Thoracic aorta (tissue), 2 donors: ENCODE data around the gene BTBD8. TPM values are rescaled to one million over a fixed set of nuclear protein-coding genes. Genes with fewer than 3 reads are reported as not detected.

Source experiments
- ATAC-seq: fragments of 150-250 bp; one replicate; pipeline ENCODE4 v1.8.0; 2017; ENCODE audit warnings: low read depth; ENCODE audit not compliant: insufficient number of reproducible peaks, low FRiP score
- DNase-seq: peaks from one replicate; pipeline ENCODE4 v3.0.0-alpha.2; 2020; ENCODE audit warnings: low spot score
- H3K27ac ChIP-seq, 2 donors: fragments of 200-600 bp; sonication (generic); 1 replicate in 1 of 2; 2 replicates in 1 of 2; pipeline ENCODE4 v1.5.1; 2016; ENCODE audit warnings: mild to moderate bottlenecking in 2 of 2, moderate library complexity in 2 of 2
- H3K27me3 ChIP-seq: fragments of 200-600 bp; sonication (generic); replicated peaks from 2 replicates; pipeline ENCODE4 v1.6.0; 2016; ENCODE audit warnings: mild to moderate bottlenecking; ENCODE audit not compliant: insufficient read depth
- H3K36me3 ChIP-seq: fragments of 200-600 bp; sonication (generic); one replicate; pipeline ENCODE4 v1.5.1; 2016
- H3K4me1 ChIP-seq, 2 donors: fragments of 200-600 bp; sonication (generic); 1 replicate in 1 of 2; 2 replicates in 1 of 2; pipeline versions ENCODE4 v1.5.1 to v1.6.0; 2016; ENCODE audit warnings: low read depth in 2 of 2, mild to moderate bottlenecking in 1 of 2; ENCODE audit not compliant: control insufficient read depth in 1 of 2
- H3K4me3 ChIP-seq: fragments of 200-600 bp; sonication (generic); 2 replicates; pipeline ENCODE4 v1.5.1; 2016; ENCODE audit warnings: mild to moderate bottlenecking
- H3K9me3 ChIP-seq: fragments of 200-600 bp; sonication (generic); 2 replicates; pipeline ENCODE4 v1.5.1; 2016
- CTCF ChIP-seq: fragments of 200-600 bp; sonication (generic); IDR thresholded peaks from one replicate; pipeline ENCODE4 v1.5.1; 2019; ENCODE audit warnings: antibody characterized with exemption
- total RNA-seq, 2 donors: library from RNA; depleted of rRNA; stranded (reverse); fragments of >200 nt; gene quantifications; one replicate each; pipeline versions ENCODE4 v1.1.0 to v1.2.3, GENCODE V29; 2016

BTBD8 gene
- total RNA-seq, 2 donors from 2014 or later: 3.8 to 12.9 TPM

DNA sequence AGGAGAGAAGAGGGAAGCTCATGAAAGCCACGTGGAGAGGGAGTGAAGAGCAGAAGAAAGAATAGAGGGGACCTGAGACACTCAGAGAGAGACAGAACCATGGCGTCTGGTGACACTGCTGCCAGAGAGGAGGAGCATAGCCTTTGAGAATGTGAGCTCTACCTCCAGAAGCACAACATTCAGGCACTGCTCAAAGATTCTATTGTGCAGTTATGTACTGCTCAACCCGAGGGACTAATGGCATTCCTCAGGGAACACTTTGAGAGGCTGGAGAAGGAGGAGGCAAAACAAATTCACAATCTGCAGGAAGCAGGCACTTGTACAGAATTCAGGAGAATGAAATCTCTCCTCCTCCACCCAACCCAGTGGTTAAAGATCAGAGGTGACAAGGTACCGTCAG lies 45.1 kb downstream of the BTBD8 start:
- ATAC-seq (no peak), DNase-seq (no peak)
- Histone ChIP-seq H3K9me3 (no peaks in the 10 kb centered on the region), H3K36me3 (no peaks in the 10 kb centered on the region), H3K4me1 (no peaks in the 10 kb centered on the region), H3K27me3 (no peaks in the 10 kb centered on the region), H3K27ac (no peak overlapping the region), H3K4me3 (no peak overlapping the region)
- TF ChIP-seq CTCF: no peak

DNA sequence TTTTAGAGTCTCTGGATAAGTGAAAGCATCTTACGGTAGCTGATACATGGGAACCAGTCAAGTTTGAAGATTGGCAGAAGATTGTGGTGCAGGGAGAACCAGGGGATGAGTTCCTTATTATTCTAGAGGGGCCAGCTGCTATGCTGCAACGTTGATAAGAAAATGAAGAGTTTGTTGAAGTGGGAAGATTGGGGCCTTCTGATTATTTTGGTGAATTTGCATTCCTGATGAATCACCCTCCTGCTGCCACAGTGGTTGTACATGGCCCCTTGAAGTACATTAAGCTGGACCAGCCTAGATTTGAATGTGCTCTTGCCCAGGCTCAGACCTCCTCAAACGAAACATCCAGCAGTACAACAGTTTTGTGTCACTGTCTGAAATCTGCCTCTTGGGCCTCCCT lies 45.9 kb downstream of the BTBD8 start:
- H3K9me3 ChIP-seq: no peaks in the 10 kb centered on the region
- DNase-seq (no peak), ATAC-seq (no peak)
- peaks cover 4% of the 10 kb centered on the region for H3K36me3 ChIP-seq
- H3K4me1 ChIP-seq: no peaks in the 10 kb centered on the region
- TF ChIP-seq CTCF: no peak
- no peak overlapping the region for H3K27ac ChIP-seq
- no peak overlapping the region for H3K4me3 ChIP-seq
- no peaks in the 10 kb centered on the region for H3K27me3 ChIP-seq

- Histone ChIP-seq H3K27me3 (no peaks in the 10 kb centered on the region), H3K4me1 (no peaks in the 10 kb centered on the region), H3K27ac (no peak overlapping the region), H3K9me3 (no peaks in the 10 kb centered on the region), H3K4me3 (no peak overlapping the region), H3K36me3 (peaks cover 4% of the 10 kb centered on the region)
- TF ChIP-seq CTCF: no peak
- DNase-seq (no peak), ATAC-seq (no peak)
These were observed 54.2 kb downstream of the BTBD8 start for GRCh38 chr1:92134331-92134730.

GRCh38 chr1:92136341-92136740 lies 56.2 kb downstream of the BTBD8 start:
- Histone ChIP-seq H3K4me1 (no peaks in the 10 kb centered on the region), H3K27ac (no peak overlapping the region), H3K36me3 (no peaks in the 10 kb centered on the region), H3K9me3 (no peaks in the 10 kb centered on the region), H3K4me3 (no peak overlapping the region), H3K27me3 (no peaks in the 10 kb centered on the region)
- no peak for ATAC-seq
- no peak for TF ChIP-seq CTCF
- DNase-seq: no peak

DNA sequence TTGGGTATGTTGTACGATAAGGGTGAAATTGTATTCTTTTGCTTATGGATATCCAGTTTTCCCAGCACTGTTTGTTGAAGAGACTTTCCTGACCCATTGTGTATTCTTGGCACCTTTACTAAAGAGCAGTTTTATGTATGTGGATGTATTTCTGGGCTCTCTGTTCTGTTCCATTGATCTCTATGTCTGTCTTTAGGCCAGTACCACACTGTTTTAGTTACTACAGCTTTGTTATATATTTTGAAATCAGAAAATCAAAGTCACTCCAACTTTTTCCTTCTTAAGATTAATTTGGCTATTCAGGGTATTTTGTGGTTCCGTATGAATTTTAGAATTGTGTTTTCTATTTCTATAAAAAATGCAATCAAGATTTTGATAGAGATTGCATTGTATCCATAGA lies 74.8 kb downstream of the BTBD8 start:
- Histone ChIP-seq H3K4me3 (no peak overlapping the region), H3K4me1 (no peaks in the 10 kb centered on the region), H3K36me3 (no peaks in the 10 kb centered on the region), H3K27ac (no peak overlapping the region), H3K27me3 (no peaks in the 10 kb centered on the region), H3K9me3 (peaks cover 16% of the 10 kb centered on the region)
- DNase-seq (no peak), ATAC-seq (no peak)
- no peak for TF ChIP-seq CTCF
